OCI-LY7 (cell line): Measurements from ENCODE around the gene AIP.

Source experiments
- EZH2phosphoT487 ChIP-seq: fragments of 200-600 bp; sonication (generic); IDR thresholded peaks from 2 replicates; pipeline ENCODE4 v1.6.1; 2018; ENCODE audit warnings: low read depth, borderline replicate concordance, mild to moderate bottlenecking, mixed run types, antibody characterized with exemption, low read length, moderate library complexity, mixed read lengths
- TF ChIP-seq, protein P1 (sequence below): fragments of 200-600 bp; sonication (generic); conservative IDR thresholded peaks from 2 replicates; pipeline ENCODE4 v1.5.1; 2014; ENCODE audit warnings: mild to moderate bottlenecking, antibody characterized with exemption, low read length, moderate library complexity, mixed read lengths

- TF ChIP-seq, protein P1, sequence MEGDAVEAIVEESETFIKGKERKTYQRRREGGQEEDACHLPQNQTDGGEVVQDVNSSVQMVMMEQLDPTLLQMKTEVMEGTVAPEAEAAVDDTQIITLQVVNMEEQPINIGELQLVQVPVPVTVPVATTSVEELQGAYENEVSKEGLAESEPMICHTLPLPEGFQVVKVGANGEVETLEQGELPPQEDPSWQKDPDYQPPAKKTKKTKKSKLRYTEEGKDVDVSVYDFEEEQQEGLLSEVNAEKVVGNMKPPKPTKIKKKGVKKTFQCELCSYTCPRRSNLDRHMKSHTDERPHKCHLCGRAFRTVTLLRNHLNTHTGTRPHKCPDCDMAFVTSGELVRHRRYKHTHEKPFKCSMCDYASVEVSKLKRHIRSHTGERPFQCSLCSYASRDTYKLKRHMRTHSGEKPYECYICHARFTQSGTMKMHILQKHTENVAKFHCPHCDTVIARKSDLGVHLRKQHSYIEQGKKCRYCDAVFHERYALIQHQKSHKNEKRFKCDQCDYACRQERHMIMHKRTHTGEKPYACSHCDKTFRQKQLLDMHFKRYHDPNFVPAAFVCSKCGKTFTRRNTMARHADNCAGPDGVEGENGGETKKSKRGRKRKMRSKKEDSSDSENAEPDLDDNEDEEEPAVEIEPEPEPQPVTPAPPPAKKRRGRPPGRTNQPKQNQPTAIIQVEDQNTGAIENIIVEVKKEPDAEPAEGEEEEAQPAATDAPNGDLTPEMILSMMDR: no peak
- TF ChIP-seq EZH2phosphoT487: no peak
These were observed 31.2 kb upstream of the AIP start for GRCh38 chr11:67451658-67451976.
